Skeletal muscle satellite cell (primary cell): ENCODE results near the gene SLC22A23.
"Not testable (repeated sequence)": the region's sequence is repeated elsewhere in the genome, so short reads cannot be mapped to it uniquely, and the experiment has no call there.

Experiments used
- H3K27me3 ChIP-seq: 2 replicates; pipeline ENCODE4 v1.7.0; 2013; ENCODE audit warnings: low read length; ENCODE audit not compliant: control insufficient read depth, insufficient read depth
- H3K36me3 ChIP-seq: 2 replicates; pipeline ENCODE4 v1.7.0; 2013; ENCODE audit warnings: mild to moderate bottlenecking, control low read depth, low read length; ENCODE audit not compliant: insufficient read depth
- H3K4me1 ChIP-seq: 2 replicates; pipeline ENCODE4 v1.7.0; 2013; ENCODE audit warnings: low read length; ENCODE audit not compliant: control insufficient read depth, insufficient read depth
- H3K4me2 ChIP-seq: 2 replicates; pipeline ENCODE4 v1.7.0; 2013; ENCODE audit warnings: mild to moderate bottlenecking, low read length
- H3K4me3 ChIP-seq: 2 replicates; pipeline ENCODE4 v1.7.0; 2013; ENCODE audit warnings: low read length
- H3K9ac ChIP-seq: 2 replicates; pipeline ENCODE4 v1.7.0; 2013; ENCODE audit warnings: mild to moderate bottlenecking, low read depth, low read length, moderate library complexity
- H3K9me3 ChIP-seq: replicated peaks from 2 replicates; pipeline ENCODE4 v1.7.0; 2013; ENCODE audit warnings: mild to moderate bottlenecking, control low read depth, low read length

The SLC22A23 gene

DNA sequence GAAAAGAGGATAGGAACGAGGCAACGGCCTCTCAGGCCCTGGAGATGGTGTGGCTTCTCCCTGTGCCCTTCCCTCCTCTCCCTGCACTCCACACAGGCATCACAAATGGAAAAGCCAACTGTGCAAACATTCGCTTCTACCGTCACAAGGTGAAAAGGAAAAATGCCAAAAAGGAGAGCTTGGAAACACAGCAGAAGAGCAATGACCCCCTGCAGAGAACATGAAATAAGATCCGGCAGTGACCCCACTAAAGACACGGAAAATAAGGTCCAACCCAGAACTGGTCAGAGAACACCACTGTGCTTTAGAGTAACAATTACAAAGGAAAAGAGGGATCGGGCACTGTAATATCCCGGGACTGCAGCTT, 63.0 kb downstream of the SLC22A23 start:
- Histone ChIP-seq H3K4me1 (peaks cover 23% of the 10 kb centered on the region), H3K4me2 (no peak overlapping the region), H3K9me3 (no peaks in the 10 kb centered on the region), H3K4me3 (no peak overlapping the region), H3K36me3 (no peaks in the 10 kb centered on the region), H3K9ac (no peak overlapping the region), H3K27me3 (no peaks in the 10 kb centered on the region)

DNA sequence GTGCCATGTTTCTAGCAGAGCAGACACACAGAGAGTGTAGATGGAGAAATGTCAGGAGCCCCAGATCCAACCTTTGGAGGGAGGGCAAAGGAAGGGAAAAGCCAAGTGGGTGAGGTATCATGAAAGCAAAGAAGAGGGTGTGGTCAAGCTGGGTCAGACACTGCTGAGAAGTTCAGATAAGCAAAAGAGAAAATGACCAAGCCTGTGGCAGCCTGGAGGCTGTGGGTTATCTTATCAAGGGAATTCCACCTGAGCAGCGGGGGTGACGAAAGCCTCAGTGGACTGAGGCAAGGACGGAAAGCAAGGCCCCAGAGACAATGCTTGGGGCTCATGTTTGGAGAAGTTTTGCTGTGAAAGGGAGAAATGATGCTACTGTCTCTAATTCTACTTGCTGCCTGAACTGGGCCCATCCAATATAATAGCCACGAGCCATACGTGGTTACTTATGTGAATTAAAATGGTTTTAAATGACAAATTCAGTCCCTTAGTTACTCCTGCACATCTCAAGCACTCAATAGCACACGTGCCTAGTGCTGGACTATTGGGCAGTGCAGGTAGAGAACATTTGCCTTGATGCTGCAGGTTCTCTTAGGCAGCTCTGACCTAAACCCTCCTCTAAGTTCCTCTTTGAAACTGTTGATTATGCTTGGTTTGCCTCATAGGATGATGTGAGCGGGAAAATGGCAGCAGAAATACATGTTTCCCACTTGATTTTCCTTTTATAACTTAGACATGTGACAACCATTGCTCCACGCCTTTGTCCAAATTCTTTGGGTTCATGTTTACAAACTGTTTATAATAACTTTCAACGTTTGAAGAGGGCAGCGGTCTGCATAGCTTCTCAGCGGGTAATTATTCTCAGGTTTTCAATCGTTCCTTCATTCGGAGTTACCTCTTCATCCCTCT, 63.7 kb downstream of the SLC22A23 start:
- Histone ChIP-seq H3K9ac (no peak overlapping the region), H3K9me3 (no peaks in the 10 kb centered on the region), H3K4me1 (peaks cover 23% of the 10 kb centered on the region), H3K4me2 (no peak overlapping the region), H3K36me3 (no peaks in the 10 kb centered on the region), H3K27me3 (no peaks in the 10 kb centered on the region), H3K4me3 (no peak overlapping the region)

DNA sequence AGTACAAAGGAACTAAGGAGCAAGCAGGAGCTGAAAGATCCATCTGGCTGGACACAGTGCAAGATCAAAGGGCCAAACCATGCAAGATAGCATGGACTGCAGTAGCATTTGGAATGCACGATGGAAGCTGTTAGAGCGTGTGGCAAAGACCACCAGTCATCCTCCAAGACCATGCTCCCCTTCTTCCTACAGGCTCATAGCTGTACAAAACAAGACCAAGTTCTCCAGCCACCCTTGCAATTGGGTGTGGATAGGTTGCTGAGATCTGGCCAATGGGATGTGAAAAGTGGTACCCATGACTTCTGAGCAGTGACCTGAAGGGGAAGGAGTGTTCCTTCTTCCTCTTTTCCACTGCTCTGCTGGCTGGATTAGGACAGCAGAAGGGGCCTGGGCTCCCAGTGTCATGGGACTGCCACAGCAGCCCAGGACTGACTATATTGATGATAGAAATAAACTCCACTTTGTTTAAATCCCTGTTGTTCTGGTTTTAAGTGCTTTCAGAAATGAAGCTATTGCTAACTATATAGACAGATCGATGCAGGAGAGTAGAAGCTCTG, 64.9 kb downstream of the SLC22A23 start:
- Histone ChIP-seq H3K9me3 (no peaks in the 10 kb centered on the region), H3K27me3 (no peaks in the 10 kb centered on the region), H3K36me3 (no peaks in the 10 kb centered on the region), H3K4me1 (peaks cover 23% of the 10 kb centered on the region), H3K4me2 (no peak overlapping the region), H3K9ac (no peak overlapping the region), H3K4me3 (no peak overlapping the region)

DNA sequence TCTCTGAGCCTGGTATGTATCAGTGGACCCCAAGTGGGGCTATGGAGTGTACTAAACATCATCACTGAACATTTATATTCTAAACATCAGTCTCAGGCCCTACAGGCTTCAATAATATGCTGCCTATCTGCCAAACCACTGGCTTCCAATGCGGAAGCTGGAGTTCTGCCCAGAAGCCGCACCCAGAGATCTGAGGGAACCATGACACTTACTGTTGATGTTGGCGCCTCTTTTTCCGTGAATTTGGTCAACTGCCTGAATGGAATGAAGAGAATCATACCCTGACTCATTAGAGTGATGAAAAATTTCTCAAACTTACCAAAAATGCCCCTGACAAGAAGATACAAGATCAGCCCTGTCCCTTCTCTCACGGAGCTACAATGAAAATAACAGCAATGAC, 66.2 kb downstream of the SLC22A23 start:
- Histone ChIP-seq H3K9me3 (no peaks in the 10 kb centered on the region), H3K4me2 (peak overlapping the region; percentile 71), H3K27me3 (no peaks in the 10 kb centered on the region), H3K9ac (peak overlapping the region; percentile 83), H3K4me3 (peak overlapping the region; percentile 40), H3K36me3 (no peaks in the 10 kb centered on the region), H3K4me1 (peaks cover 35% of the 10 kb centered on the region)

DNA sequence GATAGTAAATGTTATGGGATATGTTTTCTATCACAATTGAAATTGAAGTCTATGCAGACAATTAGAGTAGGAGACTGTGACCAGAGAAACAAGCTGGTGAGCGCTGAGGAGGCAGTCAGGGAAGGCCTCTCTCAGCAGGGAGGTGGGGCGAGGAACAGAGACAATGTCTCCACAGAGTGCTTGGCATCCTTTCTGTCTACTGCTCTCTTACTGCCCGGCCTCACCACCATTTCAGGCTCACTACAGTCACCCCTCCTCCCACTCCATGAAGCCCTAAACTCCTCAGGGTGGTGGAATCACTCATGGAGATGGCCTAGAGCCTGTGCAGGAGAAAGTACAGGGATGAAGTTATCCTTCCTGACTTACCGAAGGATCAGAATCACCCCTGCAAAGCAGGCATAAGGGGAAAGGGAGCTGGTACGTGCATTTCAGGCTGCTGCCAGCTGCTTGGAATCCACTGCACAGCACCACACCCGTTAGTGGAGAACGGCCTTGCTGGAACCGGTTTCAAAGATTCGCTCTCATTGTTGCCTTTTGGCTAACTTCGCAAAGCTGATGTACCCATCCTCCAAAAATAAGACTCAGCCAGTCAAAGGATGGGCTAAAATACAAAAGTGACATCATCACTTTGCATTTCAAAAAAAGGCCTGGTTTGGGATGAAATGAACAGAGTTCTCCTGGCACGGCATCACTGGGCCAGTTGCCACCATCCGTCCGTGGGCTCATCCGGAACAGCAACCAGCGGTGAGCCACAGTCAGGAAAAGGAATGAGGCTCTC, 67.3 kb downstream of the SLC22A23 start:
- peak overlapping the region; percentile 83 for H3K9ac ChIP-seq
- H3K36me3 ChIP-seq: no peaks in the 10 kb centered on the region
- peaks cover 40% of the 10 kb centered on the region for H3K4me1 ChIP-seq
- H3K9me3 ChIP-seq: no peaks in the 10 kb centered on the region
- H3K4me2 ChIP-seq: peak overlapping the region; percentile 72
- H3K27me3 ChIP-seq: no peaks in the 10 kb centered on the region
- H3K4me3 ChIP-seq: peak overlapping the region; percentile 46

DNA sequence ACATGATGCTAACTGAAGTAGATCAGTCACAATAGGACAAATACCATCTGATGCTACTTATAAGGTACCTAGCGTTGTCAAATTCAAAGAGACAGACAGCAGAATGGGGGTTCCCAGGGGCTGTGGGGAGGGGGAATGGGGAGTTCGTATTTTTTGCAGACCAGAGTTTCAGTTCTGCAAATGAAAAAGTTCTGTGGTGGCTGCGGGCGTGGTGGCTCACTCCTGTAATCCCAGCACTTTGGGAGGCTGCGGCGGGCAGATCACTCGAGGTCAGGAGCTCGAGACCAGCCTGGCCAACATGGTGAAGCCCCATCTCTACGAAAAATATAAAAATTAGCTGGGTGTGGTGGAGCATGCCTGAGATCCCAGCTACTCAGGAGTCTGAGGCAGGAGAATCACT, 68.1 kb downstream of the SLC22A23 start:
- peaks cover 40% of the 10 kb centered on the region for H3K4me1 ChIP-seq
- no peak overlapping the region for H3K4me2 ChIP-seq
- H3K9ac ChIP-seq: no peak overlapping the region
- H3K4me3 ChIP-seq: no peak overlapping the region
- H3K9me3 ChIP-seq: no peaks in the 10 kb centered on the region
- H3K36me3 ChIP-seq: no peaks in the 10 kb centered on the region
- H3K27me3 ChIP-seq: no peaks in the 10 kb centered on the region

DNA sequence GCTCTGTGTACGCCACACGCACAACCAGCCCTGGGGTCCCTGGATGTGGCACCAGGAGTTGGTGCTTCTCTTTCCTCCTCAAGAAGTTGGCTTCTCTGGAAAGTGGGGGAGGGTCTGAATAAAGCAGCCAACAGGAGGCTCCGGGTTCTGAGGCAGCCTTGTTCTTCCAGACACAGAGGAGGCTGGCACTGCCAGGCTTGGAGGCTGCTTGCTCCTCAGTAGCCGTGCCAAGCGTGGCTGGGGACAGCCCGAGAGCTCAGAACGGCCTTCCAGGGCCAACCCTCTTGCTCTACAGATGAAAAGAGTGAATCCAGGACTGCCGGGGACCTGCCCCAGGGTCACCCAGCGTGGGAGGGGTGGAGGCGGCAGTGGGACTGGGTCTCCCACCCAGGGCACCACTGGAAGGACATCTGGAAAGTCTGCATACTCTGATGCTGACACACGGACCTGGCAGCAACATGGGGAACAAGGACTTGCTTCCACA, 70.4 kb downstream of the SLC22A23 start:
- Histone ChIP-seq H3K27me3 (no peaks in the 10 kb centered on the region), H3K4me3 (no peak overlapping the region), H3K4me1 (peaks cover 52% of the 10 kb centered on the region)

DNA sequence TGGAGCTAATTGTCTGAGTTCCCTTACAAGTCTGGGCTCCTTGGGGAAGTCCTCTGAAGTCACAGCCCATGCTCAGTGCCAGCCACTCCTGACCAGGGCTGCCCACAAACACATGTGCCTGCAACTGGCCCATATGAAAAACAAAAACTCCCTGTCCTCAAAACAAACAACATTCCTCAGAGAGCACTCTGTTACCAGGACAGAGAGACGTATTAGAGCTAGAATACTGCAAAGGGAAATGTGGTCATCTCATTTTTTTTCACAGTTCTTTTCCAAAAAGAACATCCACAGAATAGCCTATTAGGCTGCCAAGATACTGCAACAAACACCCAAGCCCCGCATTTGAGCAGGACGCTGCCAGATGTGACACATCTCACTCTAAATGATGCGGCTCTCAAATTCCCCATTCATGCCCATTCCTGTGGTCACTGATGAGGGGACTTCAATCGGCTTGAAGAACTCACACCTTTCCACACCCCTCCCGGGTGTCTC, 71.1 kb downstream of the SLC22A23 start:
- peaks cover 47% of the 10 kb centered on the region for H3K4me1 ChIP-seq
- H3K9me3 ChIP-seq: no peaks in the 10 kb centered on the region
- peak overlapping the region; percentile 4 for H3K9ac ChIP-seq
- no peaks in the 10 kb centered on the region for H3K36me3 ChIP-seq
- no peak overlapping the region for H3K4me3 ChIP-seq
- H3K4me2 ChIP-seq: no peak overlapping the region
- H3K27me3 ChIP-seq: no peaks in the 10 kb centered on the region

More for the DNA sequence above, 70.4 kb downstream of the SLC22A23 start:
- Histone ChIP-seq H3K36me3 (no peaks in the 10 kb centered on the region), H3K9me3 (no peaks in the 10 kb centered on the region), H3K4me2 (no peak overlapping the region), H3K9ac (peak overlapping the region; percentile 2)

DNA sequence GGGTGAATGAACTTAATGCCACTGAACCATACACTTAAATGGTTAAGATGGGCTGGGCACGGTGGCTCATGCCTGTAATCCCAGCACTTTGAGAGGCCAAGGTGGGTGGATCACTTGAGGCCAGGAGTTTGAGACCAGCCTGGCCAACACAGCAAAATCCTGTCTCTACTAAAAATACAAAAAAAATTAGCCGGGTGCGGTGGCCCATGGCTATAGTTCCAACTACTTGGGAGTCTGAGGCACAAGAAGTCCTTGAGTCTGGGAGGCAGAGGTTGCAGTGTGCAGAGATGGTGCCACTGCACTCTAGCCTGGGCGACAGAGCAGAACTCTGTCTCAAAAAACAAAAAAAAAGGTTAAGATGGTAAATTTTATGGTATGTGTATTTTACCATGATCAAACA, 71.7 kb downstream of the SLC22A23 start:
- H3K4me2 ChIP-seq, H3K36me3 ChIP-seq, H3K9me3 ChIP-seq, H3K27me3 ChIP-seq, H3K4me3 ChIP-seq: not testable (repeated sequence)
- peak overlapping the region; percentile 4 for H3K9ac ChIP-seq
- H3K4me1 ChIP-seq: peaks cover 42% of the 10 kb centered on the region

DNA sequence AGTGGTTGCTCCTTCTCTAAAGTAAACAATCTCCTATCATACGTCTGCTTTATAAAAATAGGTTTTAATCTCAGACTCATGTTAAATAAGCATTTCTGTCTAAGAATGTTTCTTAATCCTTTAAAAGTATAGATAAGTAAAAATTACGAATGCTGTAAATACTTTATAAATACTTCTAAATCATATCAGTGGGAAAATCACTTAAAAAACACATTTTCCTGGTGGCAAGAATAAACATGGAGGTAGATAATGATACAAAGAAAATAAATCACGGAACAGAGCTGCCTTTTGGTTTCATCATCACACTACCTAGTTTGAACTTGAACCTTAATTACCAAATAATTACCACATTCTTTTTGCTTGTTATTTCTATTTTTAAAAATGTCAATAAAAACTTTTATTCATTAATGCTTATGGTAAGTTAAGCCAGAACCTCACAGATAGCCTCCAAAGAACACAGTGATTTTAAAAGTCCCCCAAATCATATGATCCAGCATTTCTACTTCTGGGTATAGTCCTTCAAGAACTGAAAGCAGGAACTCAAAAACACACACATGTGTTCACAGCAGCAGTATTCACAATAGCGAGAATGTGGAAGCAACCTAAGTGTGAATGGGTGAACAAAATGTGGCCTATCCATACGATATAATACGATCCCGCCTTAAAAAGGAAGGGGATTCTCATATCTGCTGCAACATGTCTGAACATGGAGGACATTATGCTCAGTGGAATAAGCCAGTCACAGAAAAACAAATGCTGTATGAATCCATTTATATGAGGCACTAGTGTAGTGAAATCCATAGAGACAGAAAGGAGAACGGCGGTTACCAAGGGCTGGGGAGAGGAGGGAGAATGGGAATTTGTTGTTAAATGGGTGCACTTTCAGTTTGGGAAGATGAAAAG, 72.4 kb downstream of the SLC22A23 start:
- no peaks in the 10 kb centered on the region for H3K9me3 ChIP-seq
- H3K27me3 ChIP-seq: no peaks in the 10 kb centered on the region
- no peaks in the 10 kb centered on the region for H3K36me3 ChIP-seq
- H3K4me2 ChIP-seq: no peak overlapping the region
- H3K9ac ChIP-seq: no peak overlapping the region
- peaks cover 37% of the 10 kb centered on the region for H3K4me1 ChIP-seq
- no peak overlapping the region for H3K4me3 ChIP-seq
